ENCODE results near the gene BRINP3.

Gene BRINP3

GRCh38 chr1:190207733-190208132 is 269.9 kb downstream of the BRINP3 start:
- Mint-ChIP-seq H3K9me3 (peaks cover 14% of the 10 kb centered on the region), H3K4me3 (no peak overlapping the region), H3K4me1 (no peaks in the 10 kb centered on the region), H3K36me3 (no peaks in the 10 kb centered on the region), H3K27ac (no peak overlapping the region)
- DNase-seq (ENCODE audit: low spot score in 2 of 2) (no peak), ATAC-seq (no peak)

- Mint-ChIP-seq H3K36me3 (no peaks in the 10 kb centered on the region), H3K9me3 (peaks cover 20% of the 10 kb centered on the region), H3K4me1 (no peaks in the 10 kb centered on the region), H3K27ac (no peak overlapping the region), H3K4me3 (no peak overlapping the region)
- DNase-seq (ENCODE audit: low spot score in 2 of 2) (no peak), ATAC-seq (no peak)
Measured at GRCh38 chr1:190205713-190206112, 272.0 kb downstream of the BRINP3 start.

- no peaks in the 10 kb centered on the region for H3K4me1 Mint-ChIP-seq
- H3K9me3 Mint-ChIP-seq, result peaks cover 18% of the 10 kb centered on the region
- ATAC-seq, result no peak
- no peak overlapping the region for H3K27ac Mint-ChIP-seq
- H3K36me3 Mint-ChIP-seq, result no peaks in the 10 kb centered on the region
- DNase-seq (ENCODE audit: low spot score in 2 of 2), result no peak
- no peak overlapping the region for H3K4me3 Mint-ChIP-seq
Measured at GRCh38 chr1:190196020-190196419, 281.6 kb downstream of the BRINP3 start.

- H3K4me3 Mint-ChIP-seq, result no peak overlapping the region
- H3K9me3 Mint-ChIP-seq, result peaks cover 9% of the 10 kb centered on the region
- H3K4me1 Mint-ChIP-seq, result no peaks in the 10 kb centered on the region
- no peaks in the 10 kb centered on the region for H3K36me3 Mint-ChIP-seq
- H3K27ac Mint-ChIP-seq, result no peak overlapping the region
- no peak for DNase-seq (ENCODE audit: low spot score in 2 of 2)
- no peak for ATAC-seq
Measured at GRCh38 chr1:190193508-190194115, 284.1 kb downstream of the BRINP3 start.

- no peaks in the 10 kb centered on the region for H3K4me1 Mint-ChIP-seq
Measured at GRCh38 chr1:190192627-190193026, 285.0 kb downstream of the BRINP3 start.

GRCh38 chr1:190183588-190183987 is 294.1 kb downstream of the BRINP3 start:
- no peak for DNase-seq (ENCODE audit: low spot score in 2 of 2)
- H3K27ac Mint-ChIP-seq, result no peak overlapping the region
- no peaks in the 10 kb centered on the region for H3K36me3 Mint-ChIP-seq
- ATAC-seq, result no peak
- no peaks in the 10 kb centered on the region for H3K4me1 Mint-ChIP-seq
- no peak overlapping the region for H3K4me3 Mint-ChIP-seq
- peaks cover 8% of the 10 kb centered on the region for H3K9me3 Mint-ChIP-seq

More at GRCh38 chr1:190192627-190193026, 285.0 kb downstream of the BRINP3 start:
- Mint-ChIP-seq H3K4me3 (no peak overlapping the region), H3K27ac (no peak overlapping the region), H3K36me3 (no peaks in the 10 kb centered on the region), H3K9me3 (peaks cover 11% of the 10 kb centered on the region)
- no peak for ATAC-seq
- no peak for DNase-seq (ENCODE audit: low spot score in 2 of 2)

GRCh38 chr1:190179817-190180216 is 297.8 kb downstream of the BRINP3 start:
- DNase-seq (ENCODE audit: low spot score in 2 of 2) (no peak), ATAC-seq (no peak)
- Mint-ChIP-seq H3K9me3 (peaks cover 8% of the 10 kb centered on the region), H3K4me3 (no peak overlapping the region), H3K27ac (no peak overlapping the region), H3K36me3 (no peaks in the 10 kb centered on the region), H3K4me1 (no peaks in the 10 kb centered on the region)

- H3K27ac Mint-ChIP-seq, result no peak overlapping the region
- H3K4me1 Mint-ChIP-seq, result no peaks in the 10 kb centered on the region
- DNase-seq (ENCODE audit: low spot score in 2 of 2) (no peak), ATAC-seq (no peak)
- H3K36me3 Mint-ChIP-seq, result no peaks in the 10 kb centered on the region
- H3K4me3 Mint-ChIP-seq, result no peak overlapping the region
- H3K9me3 Mint-ChIP-seq, result peaks cover 8% of the 10 kb centered on the region
Measured at GRCh38 chr1:190178827-190179226, 298.8 kb downstream of the BRINP3 start.

GRCh38 chr1:190177555-190177954 is 300.1 kb downstream of the BRINP3 start:
- ATAC-seq (no peak), DNase-seq (ENCODE audit: low spot score in 2 of 2) (no peak)
- Mint-ChIP-seq H3K36me3 (no peaks in the 10 kb centered on the region), H3K4me1 (no peaks in the 10 kb centered on the region), H3K9me3 (peaks cover 12% of the 10 kb centered on the region), H3K4me3 (no peak overlapping the region), H3K27ac (no peak overlapping the region)

GRCh38 chr1:190176776-190177175 is 300.9 kb downstream of the BRINP3 start:
- Mint-ChIP-seq H3K4me3 (no peak overlapping the region), H3K9me3 (peaks cover 10% of the 10 kb centered on the region)

GRCh38 chr1:190175320-190175719 is 302.3 kb downstream of the BRINP3 start:
- Mint-ChIP-seq H3K4me1 (no peaks in the 10 kb centered on the region), H3K9me3 (peaks cover 10% of the 10 kb centered on the region)
- no peak for DNase-seq (ENCODE audit: low spot score in 2 of 2)

More at GRCh38 chr1:190176776-190177175, 300.9 kb downstream of the BRINP3 start:
- Mint-ChIP-seq H3K4me1 (no peaks in the 10 kb centered on the region), H3K27ac (no peak overlapping the region), H3K36me3 (no peaks in the 10 kb centered on the region)
- ATAC-seq (no peak), DNase-seq (ENCODE audit: low spot score in 2 of 2) (no peak)

GRCh38 chr1:190172651-190173430 is 304.8 kb downstream of the BRINP3 start:
- DNase-seq (ENCODE audit: low spot score in 2 of 2) (no peak), ATAC-seq (no peak)
- Mint-ChIP-seq H3K36me3 (no peaks in the 10 kb centered on the region), H3K4me1 (no peaks in the 10 kb centered on the region), H3K4me3 (no peak overlapping the region), H3K27ac (no peak overlapping the region), H3K9me3 (peaks cover 10% of the 10 kb centered on the region)

More at GRCh38 chr1:190175320-190175719, 302.3 kb downstream of the BRINP3 start:
- no peak overlapping the region for H3K4me3 Mint-ChIP-seq
- H3K36me3 Mint-ChIP-seq, result no peaks in the 10 kb centered on the region
- H3K27ac Mint-ChIP-seq, result no peak overlapping the region
- no peak for ATAC-seq

GRCh38 chr1:190170321-190170720 is 307.3 kb downstream of the BRINP3 start:
- no peak overlapping the region for H3K4me3 Mint-ChIP-seq
- no peaks in the 10 kb centered on the region for H3K4me1 Mint-ChIP-seq
- no peaks in the 10 kb centered on the region for H3K36me3 Mint-ChIP-seq
- ATAC-seq (no peak), DNase-seq (ENCODE audit: low spot score in 2 of 2) (no peak)
- peaks cover 6% of the 10 kb centered on the region for H3K9me3 Mint-ChIP-seq
- no peak overlapping the region for H3K27ac Mint-ChIP-seq

GRCh38 chr1:190169311-190170067 is 308.2 kb downstream of the BRINP3 start:
- peaks cover 6% of the 10 kb centered on the region for H3K9me3 Mint-ChIP-seq
- DNase-seq (ENCODE audit: low spot score in 2 of 2) (no peak), ATAC-seq (no peak)
- no peak overlapping the region for H3K4me3 Mint-ChIP-seq
- no peak overlapping the region for H3K27ac Mint-ChIP-seq
- no peaks in the 10 kb centered on the region for H3K36me3 Mint-ChIP-seq
- no peaks in the 10 kb centered on the region for H3K4me1 Mint-ChIP-seq

- no peak overlapping the region for H3K4me3 Mint-ChIP-seq
- H3K4me1 Mint-ChIP-seq, result no peaks in the 10 kb centered on the region
- DNase-seq (ENCODE audit: low spot score in 2 of 2) (no peak), ATAC-seq (no peak)
- H3K36me3 Mint-ChIP-seq, result no peaks in the 10 kb centered on the region
- H3K9me3 Mint-ChIP-seq, result peaks cover 6% of the 10 kb centered on the region
- no peak overlapping the region for H3K27ac Mint-ChIP-seq
Measured at GRCh38 chr1:190168893-190169280, 308.8 kb downstream of the BRINP3 start.
